Endothelial cell of umbilical vein (primary cell): ENCODE measurements around the gene GNAO1. TPM values are rescaled to one million over a fixed set of nuclear protein-coding genes. Genes with fewer than 3 reads are reported as not detected.
"Not testable (repeated sequence)": the region's sequence is repeated elsewhere in the genome, so short reads cannot be mapped to it uniquely, and the experiment has no call there.

Experiments used
- BruUV-seq: library from RNA; stranded (reverse); fragments of 400-500 nt; replicated peaks from 2 replicates; lab custom pipeline; 2021; lab: Mats Ljungman, UMichigan
- CTCF ChIA-PET: fragments of 300-600, 350-600 bp; sonication (Branson Sonifier 250); formaldehyde crosslinking; loops from one replicate; lab custom pipeline; 2021; ENCODE audit warnings: antibody characterized with exemption, inconsistent platforms; lab: Charles Lee
- POLR2A ChIA-PET: fragments of 300-600, 350-600 bp; sonication (Branson Sonifier 250); formaldehyde crosslinking; loops from one replicate; lab custom pipeline; 2021; ENCODE audit warnings: antibody characterized with exemption, inconsistent platforms; lab: Charles Lee
- DNase-seq: peaks from one replicate; pipeline ENCODE4 v3.0.0-alpha.2; 2011; ENCODE audit warnings: low read depth, low spot score
- FAIRE-seq: peaks from 2 replicates; lab custom pipeline; 2011; peaks lifted over from hg19 to GRCh38; lab: Jason Lieb, UNC
- H2AFZ ChIP-seq: 2 replicates; pipeline ENCODE4 v1.6.0; 2012; ENCODE audit warnings: low read depth, low read length, control low read depth, inconsistent platforms
- H3K27ac ChIP-seq: 2 replicates; pipeline ENCODE4 v1.5.1; 2011; ENCODE audit warnings: low read depth, mild to moderate bottlenecking, control low read depth, low read length, moderate library complexity; ENCODE audit not compliant: insufficient read depth
- H3K27me3 ChIP-seq, 2 experiments: 2 replicates each; pipeline versions ENCODE4 v1.6.0 to v1.6.1; 2011; ENCODE audit warnings: low read length in 2 of 2, mixed read lengths in 1 of 2; ENCODE audit not compliant: control insufficient read depth in 2 of 2, insufficient read depth in 2 of 2
- H3K36me3 ChIP-seq, 2 experiments: 2 replicates in 1 of 2; 3 replicates in 1 of 2; pipeline ENCODE4 v1.5.1; 2011; ENCODE audit warnings: low read length in 2 of 2, mild to moderate bottlenecking in 1 of 2, moderate library complexity in 1 of 2; ENCODE audit not compliant: control insufficient read depth in 2 of 2, insufficient read depth in 2 of 2; ENCODE audit errors: extremely low read depth in 1 of 2
- H3K4me1 ChIP-seq: 3 replicates; pipeline ENCODE4 v1.5.1; 2011; ENCODE audit warnings: mild to moderate bottlenecking, low read length; ENCODE audit not compliant: control insufficient read depth, insufficient read depth; ENCODE audit errors: extremely low read depth
- H3K4me2 ChIP-seq: 2 replicates; pipeline ENCODE4 v1.6.1; 2011; ENCODE audit warnings: low read length, control low read depth, mixed read lengths; ENCODE audit not compliant: insufficient read depth
- H3K4me3 ChIP-seq, 3 experiments: fragments of 200-600 bp in 1 of 3; sonication (generic), shearing (Covaris generic) in 1 of 3; replicated peaks in 1 of 3; 2 replicates each; pipeline ENCODE4 v1.5.1; 2011 to 2016; ENCODE audit warnings: control low read depth in 3 of 3, low read length in 3 of 3, mild to moderate bottlenecking in 2 of 3, inconsistent platforms in 1 of 3, low read depth in 1 of 3, moderate library complexity in 1 of 3; ENCODE audit not compliant: insufficient read depth in 1 of 3
- H3K79me2 ChIP-seq: 2 replicates; pipeline ENCODE4 v1.6.0; 2012; ENCODE audit warnings: low read length, inconsistent platforms; ENCODE audit not compliant: control insufficient read depth, insufficient read depth
- H3K9ac ChIP-seq: replicated peaks from 2 replicates; pipeline ENCODE3; 2011; ENCODE audit warnings: low read length, control low read depth; ENCODE audit not compliant: insufficient read depth; ENCODE audit errors: extremely low read depth
- H3K9me1 ChIP-seq: replicated peaks from 3 replicates; pipeline ENCODE4 v1.6.0; 2011; ENCODE audit warnings: mild to moderate bottlenecking, low read length; ENCODE audit not compliant: control insufficient read depth, insufficient read depth; ENCODE audit errors: extremely low read depth
- H3K9me3 ChIP-seq: replicated peaks from 2 replicates; pipeline ENCODE4 v1.5.1; 2012; ENCODE audit warnings: low read length, inconsistent platforms; ENCODE audit not compliant: control insufficient read depth, insufficient read depth
- H4K20me1 ChIP-seq: replicated peaks from 2 replicates; pipeline ENCODE3; 2011; ENCODE audit warnings: mild to moderate bottlenecking, low read length; ENCODE audit not compliant: control insufficient read depth, insufficient read depth; ENCODE audit errors: extremely low read depth
- dilution Hi-C: fragments of 300-500 bp; cut with MboI; formaldehyde crosslinking; loops from one replicate; pipeline ENCODE4 v1.15.0; 2019; ENCODE audit warnings: low sequenced_read_pairs; ENCODE audit not compliant: extremely low pct_ligation_motif_present
- intact Hi-C: fragments of 100-400 bp; cut with micrococcal nuclease; formaldehyde crosslinking; loops from one replicate; pipeline ENCODE4 v1.10.0; 2022
- polyA plus RNA-seq, 4 experiments: library from polyadenylated mRNA; depleted of rRNA in 3 of 4; stranded (reverse) in 3 of 4; unstranded in 1 of 4; fragments of >200 nt; gene quantifications; 2 replicates each; pipeline versions ENCODE4 v1.2.1 to v1.2.3, GENCODE V29; 2011 to 2012; ENCODE audit warnings: missing spikeins in 1 of 4
- total RNA-seq: library from RNA; stranded (reverse); gene quantifications from 2 replicates; pipeline ENCODE4 v1.2.3, GENCODE V29; 2021

Gene GNAO1
- total and polyA plus RNA-seq, 2 donors (not counting 3 experiments of a cell fraction or from before 2014, with no cell fraction given), result not detected

- H3K36me3 ChIP-seq, POLR2A ChIA-PET, H3K79me2 ChIP-seq, H3K9me3 ChIP-seq, H2AFZ ChIP-seq, H3K9ac ChIP-seq, dilution Hi-C loops, H3K27ac ChIP-seq, H3K4me1 ChIP-seq, H3K4me3 ChIP-seq, BruUV-seq, H4K20me1 ChIP-seq, DNase-seq, H3K4me2 ChIP-seq, FAIRE-seq, H3K9me1 ChIP-seq, intact Hi-C loops, H3K27me3 ChIP-seq: not testable (repeated sequence)
- CTCF ChIA-PET, result interaction anchor here (1.2 kb wide), 1 partner anchor 19 kb away, joined by 5 read pairs; no protein-coding TSS in a partner anchor
Measured at GRCh38 chr16:56375792-56376191, 184.5 kb downstream of the GNAO1 start.

DNA sequence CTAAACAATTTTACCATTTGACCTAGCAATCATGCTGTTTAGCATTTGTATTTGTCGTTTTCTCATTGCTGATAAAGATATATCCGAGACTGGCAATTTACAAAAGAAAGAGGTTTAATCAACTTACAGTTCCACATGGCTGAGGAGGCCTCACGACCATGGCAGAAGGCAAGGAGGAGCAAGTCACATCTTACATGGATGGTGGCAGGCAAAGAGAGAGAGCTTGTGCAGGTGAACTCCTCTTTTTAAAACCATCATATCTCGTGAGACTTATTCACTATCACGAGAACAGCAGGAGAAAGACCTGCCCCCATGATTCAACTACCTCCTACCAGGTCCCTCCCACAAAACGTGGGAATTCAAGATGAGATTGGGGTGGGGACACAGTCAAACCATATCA is 187.8 kb downstream of the GNAO1 start:
- H3K4me2 ChIP-seq, H4K20me1 ChIP-seq, DNase-seq, POLR2A ChIA-PET, H3K9me3 ChIP-seq, dilution Hi-C loops, H3K79me2 ChIP-seq, H3K4me1 ChIP-seq, H3K9me1 ChIP-seq, CTCF ChIA-PET, BruUV-seq, intact Hi-C loops, H3K9ac ChIP-seq, H3K27me3 ChIP-seq, H2AFZ ChIP-seq, FAIRE-seq, H3K27ac ChIP-seq, H3K4me3 ChIP-seq: not testable (repeated sequence)
- peaks cover 3 to 11% of the 10 kb centered on the region in 2 experiments for H3K36me3 ChIP-seq

GRCh38 chr16:56380778-56381485 is 189.6 kb downstream of the GNAO1 start:
- H3K4me1 ChIP-seq, H3K9me1 ChIP-seq, H3K9me3 ChIP-seq, H3K9ac ChIP-seq, DNase-seq, H3K4me3 ChIP-seq, BruUV-seq, FAIRE-seq, H3K27me3 ChIP-seq, H4K20me1 ChIP-seq, H3K79me2 ChIP-seq, H3K27ac ChIP-seq, H2AFZ ChIP-seq, H3K4me2 ChIP-seq, POLR2A ChIA-PET, intact Hi-C loops, dilution Hi-C loops: not testable (repeated sequence)
- peaks cover 3 to 15% of the 10 kb centered on the region in 2 experiments for H3K36me3 ChIP-seq
- CTCF ChIA-PET, result interaction anchor here (1.2 kb wide), 1 partner anchor 1498 kb away, joined by 4 read pairs; no protein-coding TSS in a partner anchor
